Panc1 (cell line): ENCODE results near the gene MARCHF6.

ENCODE experiments used
- POLR2AphosphoS5 ChIP-seq: IDR thresholded peaks from 2 replicates; pipeline ENCODE4 v1.6.1; 2012; ENCODE audit warnings: mild to moderate bottlenecking, low read depth, low read length, moderate library complexity
- SIN3A ChIP-seq: IDR thresholded peaks from 2 replicates; pipeline ENCODE4 v1.6.1; 2012; ENCODE audit warnings: low read depth, mild to moderate bottlenecking, low read length, moderate library complexity, borderline replicate concordance; ENCODE audit not compliant: insufficient read depth
- TF ChIP-seq, protein P1 (sequence below): fragments of 450-650 bp; IDR thresholded peaks from 2 replicates; pipeline ENCODE4 v1.5.1; 2017; ENCODE audit warnings: mild to moderate bottlenecking
- TF ChIP-seq, protein P2 (sequence below), 2 experiments: IDR thresholded peaks; 2 replicates each; pipeline ENCODE4 v1.6.1; 2011 to 2012; ENCODE audit warnings: low read depth in 2 of 2, control low read depth in 1 of 2, low read length in 1 of 2, mild to moderate bottlenecking in 1 of 2, moderate library complexity in 1 of 2; ENCODE audit not compliant: insufficient read depth in 1 of 2

DNA sequence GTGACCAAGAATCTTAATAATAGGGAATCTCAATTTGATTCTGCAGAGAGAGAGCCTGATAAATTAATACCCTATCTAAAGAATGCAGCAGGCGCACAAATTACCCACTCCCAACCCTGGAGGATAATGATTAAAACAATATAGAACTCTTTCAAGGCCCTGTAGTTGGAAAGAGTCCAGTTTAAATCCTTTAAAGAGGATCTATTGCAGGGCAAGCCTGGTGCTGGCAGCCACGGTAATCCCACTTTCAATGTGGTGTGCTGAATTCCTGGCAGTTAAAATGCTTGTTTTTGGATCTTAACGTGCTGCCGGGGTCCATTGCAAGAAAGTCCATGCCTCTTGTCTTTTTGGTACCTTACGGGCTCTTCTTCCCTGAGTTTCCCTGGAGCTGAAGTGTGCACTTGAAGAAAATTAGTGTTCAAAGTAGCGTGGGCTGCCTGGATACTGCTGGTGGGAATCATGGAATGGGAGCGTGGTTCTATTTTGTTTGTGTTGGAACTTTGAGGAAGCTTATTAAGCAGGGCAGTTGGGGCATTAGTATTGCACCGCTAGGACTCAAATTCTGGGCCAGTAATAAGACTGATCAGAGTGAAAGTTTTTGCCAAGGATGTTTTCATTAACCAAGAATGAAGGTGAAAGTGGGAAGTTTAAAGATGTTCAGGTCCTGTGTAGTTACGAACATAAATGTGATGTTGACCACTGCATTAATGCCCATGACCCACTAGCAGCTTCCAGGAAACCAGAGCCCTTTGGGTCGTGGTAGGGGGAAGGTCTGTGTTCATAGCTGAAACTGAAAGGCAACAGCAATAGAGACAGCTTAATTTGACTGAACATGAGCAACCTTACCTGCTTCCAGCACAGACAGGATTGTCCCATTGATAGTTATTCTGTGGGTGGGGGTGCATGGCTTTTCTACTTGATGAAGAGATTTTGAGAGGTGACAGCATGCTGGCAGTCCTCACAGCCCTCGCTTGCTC lies 20.8 kb downstream of the MARCHF6 start:
- TF ChIP-seq, protein P1, sequence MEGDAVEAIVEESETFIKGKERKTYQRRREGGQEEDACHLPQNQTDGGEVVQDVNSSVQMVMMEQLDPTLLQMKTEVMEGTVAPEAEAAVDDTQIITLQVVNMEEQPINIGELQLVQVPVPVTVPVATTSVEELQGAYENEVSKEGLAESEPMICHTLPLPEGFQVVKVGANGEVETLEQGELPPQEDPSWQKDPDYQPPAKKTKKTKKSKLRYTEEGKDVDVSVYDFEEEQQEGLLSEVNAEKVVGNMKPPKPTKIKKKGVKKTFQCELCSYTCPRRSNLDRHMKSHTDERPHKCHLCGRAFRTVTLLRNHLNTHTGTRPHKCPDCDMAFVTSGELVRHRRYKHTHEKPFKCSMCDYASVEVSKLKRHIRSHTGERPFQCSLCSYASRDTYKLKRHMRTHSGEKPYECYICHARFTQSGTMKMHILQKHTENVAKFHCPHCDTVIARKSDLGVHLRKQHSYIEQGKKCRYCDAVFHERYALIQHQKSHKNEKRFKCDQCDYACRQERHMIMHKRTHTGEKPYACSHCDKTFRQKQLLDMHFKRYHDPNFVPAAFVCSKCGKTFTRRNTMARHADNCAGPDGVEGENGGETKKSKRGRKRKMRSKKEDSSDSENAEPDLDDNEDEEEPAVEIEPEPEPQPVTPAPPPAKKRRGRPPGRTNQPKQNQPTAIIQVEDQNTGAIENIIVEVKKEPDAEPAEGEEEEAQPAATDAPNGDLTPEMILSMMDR: no peak
- TF ChIP-seq POLR2AphosphoS5: no peak
- TF ChIP-seq, protein P2, sequence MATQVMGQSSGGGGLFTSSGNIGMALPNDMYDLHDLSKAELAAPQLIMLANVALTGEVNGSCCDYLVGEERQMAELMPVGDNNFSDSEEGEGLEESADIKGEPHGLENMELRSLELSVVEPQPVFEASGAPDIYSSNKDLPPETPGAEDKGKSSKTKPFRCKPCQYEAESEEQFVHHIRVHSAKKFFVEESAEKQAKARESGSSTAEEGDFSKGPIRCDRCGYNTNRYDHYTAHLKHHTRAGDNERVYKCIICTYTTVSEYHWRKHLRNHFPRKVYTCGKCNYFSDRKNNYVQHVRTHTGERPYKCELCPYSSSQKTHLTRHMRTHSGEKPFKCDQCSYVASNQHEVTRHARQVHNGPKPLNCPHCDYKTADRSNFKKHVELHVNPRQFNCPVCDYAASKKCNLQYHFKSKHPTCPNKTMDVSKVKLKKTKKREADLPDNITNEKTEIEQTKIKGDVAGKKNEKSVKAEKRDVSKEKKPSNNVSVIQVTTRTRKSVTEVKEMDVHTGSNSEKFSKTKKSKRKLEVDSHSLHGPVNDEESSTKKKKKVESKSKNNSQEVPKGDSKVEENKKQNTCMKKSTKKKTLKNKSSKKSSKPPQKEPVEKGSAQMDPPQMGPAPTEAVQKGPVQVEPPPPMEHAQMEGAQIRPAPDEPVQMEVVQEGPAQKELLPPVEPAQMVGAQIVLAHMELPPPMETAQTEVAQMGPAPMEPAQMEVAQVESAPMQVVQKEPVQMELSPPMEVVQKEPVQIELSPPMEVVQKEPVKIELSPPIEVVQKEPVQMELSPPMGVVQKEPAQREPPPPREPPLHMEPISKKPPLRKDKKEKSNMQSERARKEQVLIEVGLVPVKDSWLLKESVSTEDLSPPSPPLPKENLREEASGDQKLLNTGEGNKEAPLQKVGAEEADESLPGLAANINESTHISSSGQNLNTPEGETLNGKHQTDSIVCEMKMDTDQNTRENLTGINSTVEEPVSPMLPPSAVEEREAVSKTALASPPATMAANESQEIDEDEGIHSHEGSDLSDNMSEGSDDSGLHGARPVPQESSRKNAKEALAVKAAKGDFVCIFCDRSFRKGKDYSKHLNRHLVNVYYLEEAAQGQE (IDR thresholded peaks at IDR 0.05; ENCODE audit: insufficient read depth in 1 of 2, low read depth in 2 of 2, low read length in 1 of 2): no peak
- TF ChIP-seq SIN3A: no peak
